Right cardiac atrium (tissue), 5 donors: Measurements from ENCODE around the gene CARD11. TPM values are rescaled to one million over a fixed set of nuclear protein-coding genes. Genes with fewer than 3 reads are reported as not detected.
"Not testable (repeated sequence)": the region's sequence is repeated elsewhere in the genome, so short reads cannot be mapped to it uniquely, and the experiment has no call there.

Experiments used
- ATAC-seq, 2 donors: fragments of 200-7000 bp; cut with Tn5 transposase; one replicate each; pipeline versions ENCODE4 v1.8.0 to v1.9.1; 2020; ENCODE audit warnings: moderate library complexity in 2 of 2, mild to moderate bottlenecking in 1 of 2
- DNase-seq, 3 donors: peaks; one replicate each; pipeline ENCODE4 v3.0.0-alpha.2; 2020
- H3K27ac ChIP-seq: one replicate; pipeline ENCODE4 v1.5.1; 2013; ENCODE audit warnings: mild to moderate bottlenecking, low read length, control low read depth, moderate library complexity
- H3K27me3 ChIP-seq: one replicate; pipeline ENCODE4 v1.6.1; 2013; ENCODE audit not compliant: control insufficient read depth, insufficient read depth
- H3K4me1 ChIP-seq: one replicate; pipeline ENCODE4 v1.6.1; 2013; ENCODE audit warnings: low read length; ENCODE audit not compliant: control insufficient read depth, insufficient read depth
- H3K4me3 ChIP-seq: one replicate; pipeline ENCODE4 v1.5.1; 2013; ENCODE audit warnings: low read length, control low read depth
- H3K9me3 ChIP-seq: one replicate; pipeline ENCODE4 v1.6.1; 2013; ENCODE audit warnings: low read length; ENCODE audit not compliant: control insufficient read depth
- WGBS: extraction: QIAGEN DNeasy Blood & Tissue Kit; methylation state at CpG from one replicate; pipeline ENCODE4 v1.1.7; 2013; 5-methylcytosine and 5-hydroxymethylcytosine counted together
- intact Hi-C, 4 donors: fragments of 100-400 bp; cut with DNase I; formaldehyde crosslinking; loops; one replicate each; pipeline versions ENCODE4 v1.11.0 to v1.14.0; 2022 to 2023
- polyA plus RNA-seq: library from polyadenylated mRNA; stranded (reverse); fragments of 200-250 nt; gene quantifications from one replicate; pipeline ENCODE4 v1.2.3, GENCODE V29; 2013
- total RNA-seq, 4 donors: library from RNA; stranded (reverse); fragmentation: NEBNext Ultra II Directional; extraction: Animal tissue kit (Norgen Biotek cat#: 25700); gene quantifications; one replicate each; pipeline ENCODE4 v1.2.1, GENCODE V29; 2021
- donor health status: healthy with polysubstance abuse.
- donor health status: DM: no; HTN: yes; CAD: no.
- donor health status: DM: no; HTN: no; CAD: no.
- donor health status: DM: no; HTN: yes; CAD: no; lungs with severe emphysema.
- donor health status: DM: yes; HTN: yes; CAD: no.

CARD11 gene
- total and polyA plus RNA-seq, 5 donors: 0.16 to 0.96 (median 0.41) TPM

GRCh38 chr7:3064067-3064466 lies 20.4 kb upstream of the CARD11 start:
- Histone ChIP-seq H3K27ac (no peak overlapping the region), H3K4me3 (no peak overlapping the region), H3K27me3 (no peaks in the 10 kb centered on the region), H3K4me1 (no peaks in the 10 kb centered on the region), H3K9me3 (no peaks in the 10 kb centered on the region)
- no peak for ATAC-seq
- WGBS: 83% methylated on average over 5 of the region's 5 CpGs
- intact Hi-C loops: no loop called here
- no peak for DNase-seq

- WGBS: 75% methylated on average over 7 of the region's 7 CpGs
- intact Hi-C loops: no loop called here
- Histone ChIP-seq H3K27me3 (no peaks in the 10 kb centered on the region), H3K9me3 (no peaks in the 10 kb centered on the region), H3K27ac (no peak overlapping the region), H3K4me1 (no peaks in the 10 kb centered on the region), H3K4me3 (no peak overlapping the region)
- no peak for DNase-seq
- no peak for ATAC-seq
Observed at GRCh38 chr7:3063016-3063753, 19.5 kb upstream of the CARD11 start.

DNA sequence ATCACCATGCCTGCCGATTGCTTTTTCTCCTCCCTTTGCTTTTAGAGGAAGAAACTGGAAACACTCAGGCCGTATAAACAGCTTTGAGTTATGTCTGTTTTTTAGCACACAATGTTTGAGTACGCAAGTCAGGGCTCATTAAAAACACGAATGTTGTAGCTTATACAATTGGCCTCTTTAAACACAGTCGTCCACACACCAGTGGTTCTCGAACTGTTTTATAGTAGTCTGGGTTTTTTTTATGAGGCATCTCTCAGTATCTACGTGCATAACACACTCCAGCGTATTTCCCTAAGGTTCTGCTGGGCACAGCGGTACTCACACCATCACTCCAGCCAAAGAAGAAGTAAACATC lies 13.4 kb upstream of the CARD11 start:
- no peak for ATAC-seq
- no peak overlapping the region for H3K4me3 ChIP-seq
- intact Hi-C loops: no loop called here
- no peaks in the 10 kb centered on the region for H3K9me3 ChIP-seq
- no peaks in the 10 kb centered on the region for H3K27me3 ChIP-seq
- no peak for DNase-seq
- no peaks in the 10 kb centered on the region for H3K4me1 ChIP-seq
- 66% methylated on average over 9 of the region's 9 CpGs for WGBS
- no peak overlapping the region for H3K27ac ChIP-seq

- WGBS: 82% methylated on average over 24 of the region's 24 CpGs
- intact Hi-C loops: no loop called here
- no peaks in the 10 kb centered on the region for H3K27me3 ChIP-seq
- H3K27ac ChIP-seq: no peak overlapping the region
- ATAC-seq (no peak), DNase-seq (no peak)
- H3K4me3 ChIP-seq: no peak overlapping the region
- peaks cover 2% of the 10 kb centered on the region for H3K9me3 ChIP-seq
- H3K4me1 ChIP-seq: no peaks in the 10 kb centered on the region
Observed at GRCh38 chr7:3056234-3057065, 12.8 kb upstream of the CARD11 start.

- no peaks in the 10 kb centered on the region for H3K27me3 ChIP-seq
- H3K4me3 ChIP-seq: no peak overlapping the region
- DNase-seq: no peak
- peaks cover 2% of the 10 kb centered on the region for H3K9me3 ChIP-seq
- no peaks in the 10 kb centered on the region for H3K4me1 ChIP-seq
- no peak for ATAC-seq
- intact Hi-C loops: no loop called here
- no peak overlapping the region for H3K27ac ChIP-seq
- 53% methylated on average over 6 of the region's 6 CpGs for WGBS
Observed at GRCh38 chr7:3055626-3056025, 12.0 kb upstream of the CARD11 start.

- H3K4me1 ChIP-seq: no peaks in the 10 kb centered on the region
- H3K9me3 ChIP-seq: no peaks in the 10 kb centered on the region
- 34% methylated on average over 17 of the region's 17 CpGs for WGBS
- intact Hi-C loops: no loop called here
- H3K4me3 ChIP-seq: no peak overlapping the region
- ATAC-seq: no peak
- H3K27ac ChIP-seq: no peak overlapping the region
- peak in 1 of 3 donors; percentile 57 for DNase-seq
- no peaks in the 10 kb centered on the region for H3K27me3 ChIP-seq
Observed at GRCh38 chr7:3042861-3043489, 692 bp downstream of the CARD11 start.

DNA sequence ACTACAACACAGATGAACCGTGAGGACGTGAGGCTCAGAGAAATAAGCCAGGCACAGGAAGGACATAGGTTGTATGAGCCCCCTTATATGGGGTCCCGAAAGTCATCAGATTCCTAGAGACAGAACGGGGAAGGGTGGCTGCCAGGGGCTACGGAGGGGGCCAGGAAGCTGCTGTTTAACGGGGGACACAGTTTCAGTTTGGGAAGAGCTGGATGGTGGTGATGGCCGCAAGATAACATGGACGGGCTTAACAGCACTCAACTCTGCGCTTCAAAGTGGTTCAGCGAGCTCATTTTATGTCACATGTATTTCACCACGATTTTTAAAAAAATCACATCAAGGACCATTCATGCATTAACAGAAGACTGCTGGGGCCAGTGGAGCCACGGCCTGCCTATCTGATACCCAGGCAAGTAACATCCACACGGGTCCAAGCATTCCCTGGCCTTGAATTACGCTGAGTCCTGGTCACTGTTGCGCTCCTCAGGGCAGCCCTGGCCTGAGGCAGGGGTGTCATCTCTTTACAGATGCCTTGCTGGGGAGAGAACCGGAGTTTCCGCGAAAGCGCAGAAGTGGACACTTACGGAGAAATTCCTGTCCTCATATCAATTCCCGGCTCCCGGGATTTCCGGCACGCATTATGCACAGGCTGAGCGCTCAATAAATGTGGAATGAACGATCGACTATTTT lies 1.5 kb downstream of the CARD11 start:
- H3K27ac ChIP-seq: no peak overlapping the region
- no peaks in the 10 kb centered on the region for H3K4me1 ChIP-seq
- no peaks in the 10 kb centered on the region for H3K27me3 ChIP-seq
- DNase-seq (no peak), ATAC-seq (no peak)
- no peaks in the 10 kb centered on the region for H3K9me3 ChIP-seq
- intact Hi-C loops: no loop called here
- 89% methylated on average over 27 of the region's 27 CpGs for WGBS
- no peak overlapping the region for H3K4me3 ChIP-seq

- Histone ChIP-seq H3K27ac (no peak overlapping the region), H3K9me3 (no peaks in the 10 kb centered on the region), H3K4me1 (no peaks in the 10 kb centered on the region), H3K4me3 (no peak overlapping the region), H3K27me3 (no peaks in the 10 kb centered on the region)
- intact Hi-C loops: no loop called here
- WGBS: 86% methylated on average over 9 of the region's 9 CpGs
- DNase-seq: no peak
- ATAC-seq: no peak
Observed at GRCh38 chr7:3039787-3040186, 3.9 kb downstream of the CARD11 start.

DNA sequence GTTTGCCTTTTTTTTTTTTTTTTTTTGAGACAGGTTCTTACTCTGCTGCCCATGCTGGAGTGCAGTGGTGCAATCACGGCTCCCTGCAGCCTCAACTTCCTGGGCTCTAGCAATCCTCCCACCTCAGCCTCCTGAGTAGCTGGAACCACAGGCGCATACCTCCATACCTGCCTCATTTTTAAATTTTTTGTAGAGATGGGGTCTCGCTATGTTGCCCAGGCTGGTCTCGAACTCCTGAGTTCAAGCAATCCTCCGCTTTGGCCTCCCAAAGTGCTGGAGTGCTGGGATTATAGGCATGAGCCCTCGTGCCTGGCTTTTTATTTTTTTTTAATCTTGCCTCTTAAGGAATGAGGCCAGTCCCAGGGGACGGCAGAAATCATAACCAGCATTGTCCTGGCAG lies 5.7 kb downstream of the CARD11 start:
- intact Hi-C loops, DNase-seq, H3K9me3 ChIP-seq, H3K4me3 ChIP-seq, H3K27ac ChIP-seq, H3K27me3 ChIP-seq, ATAC-seq, H3K4me1 ChIP-seq: not testable (repeated sequence)
- WGBS: 80% methylated on average over 7 of the region's 7 CpGs

DNA sequence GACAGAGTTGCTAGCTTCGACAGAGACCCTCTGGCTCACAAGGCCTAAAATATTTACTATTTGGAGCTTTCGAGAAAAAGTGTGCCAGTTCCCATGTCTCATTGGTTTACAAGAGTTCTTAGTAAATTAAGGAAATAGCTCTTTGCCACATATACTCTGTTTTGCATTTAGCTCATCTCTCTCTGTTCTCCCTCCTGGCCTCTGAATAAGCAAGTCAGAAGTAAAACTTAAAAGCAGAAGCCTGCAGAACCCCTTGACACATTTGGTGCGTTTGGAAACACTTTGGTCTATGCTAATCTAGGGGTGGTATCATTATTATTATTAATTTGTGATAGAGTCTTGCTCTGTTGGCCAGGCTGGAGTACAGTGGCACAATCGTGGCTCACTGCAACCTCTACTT lies 6.4 kb downstream of the CARD11 start:
- Histone ChIP-seq H3K4me3 (no peak overlapping the region), H3K27ac (no peak overlapping the region), H3K4me1 (no peaks in the 10 kb centered on the region), H3K9me3 (no peaks in the 10 kb centered on the region), H3K27me3 (no peaks in the 10 kb centered on the region)
- ATAC-seq (no peak), DNase-seq (no peak)
- WGBS: 64% methylated on average over 4 of the region's 4 CpGs
- intact Hi-C loops: no loop called here
